Transverse colon (tissue), 3 donors: ENCODE results near the gene HBE1.

Experiments used
- CTCF ChIP-seq, 5 experiments: fragments of 200-600 bp in 3 of 5; fragments of 450-650 bp in 2 of 5; sonication (generic) in 3 of 5; IDR thresholded peaks; 1 replicate in 2 of 5; 2 replicates in 3 of 5; pipeline ENCODE4 v1.5.1; 2016 to 2017; ENCODE audit warnings: antibody characterized with exemption in 5 of 5, inconsistent platforms in 3 of 5, mild to moderate bottlenecking in 2 of 5, moderate library complexity in 1 of 5
- POLR2A ChIP-seq: fragments of 450-650 bp; IDR thresholded peaks from one replicate; pipeline ENCODE4 v1.6.1; 2016; ENCODE audit warnings: antibody characterized with exemption, mild to moderate bottlenecking, moderate library complexity

GRCh38 chr11:5265832-5266231 is 3.9 kb downstream of the HBE1 start:
- TF ChIP-seq CTCF (IDR thresholded peaks at IDR 0.05) (no peak), POLR2A (no peak)
